Loucy (cell line): ENCODE measurements around the gene TRIM41.

Source experiments
- H2AFZ ChIP-seq: fragments of 200-600 bp; sonication (generic); 2 replicates; pipeline ENCODE4 v1.6.0; 2016; ENCODE audit warnings: antibody characterized with exemption, mild to moderate bottlenecking, low read length, moderate library complexity
- H3F3A ChIP-seq: fragments of 200-600 bp; 2 replicates; pipeline ENCODE4 v1.6.0; 2016; ENCODE audit warnings: antibody characterized with exemption, low read depth, mild to moderate bottlenecking
- H3K27me3 ChIP-seq: fragments of 200-600 bp; sonication (generic); 2 replicates; pipeline ENCODE4 v1.6.1; 2014; ENCODE audit warnings: low read length, mild to moderate bottlenecking; ENCODE audit not compliant: insufficient read depth, poor library complexity, severe bottlenecking
- H3K36me3 ChIP-seq: fragments of 200-600 bp; sonication (generic); 2 replicates; pipeline ENCODE4 v1.6.1; 2016; ENCODE audit warnings: low read length; ENCODE audit not compliant: insufficient read depth
- H3K4me1 ChIP-seq: fragments of 200-600 bp; sonication (generic); 2 replicates; pipeline ENCODE4 v1.5.1; 2014; ENCODE audit warnings: low read length, mild to moderate bottlenecking; ENCODE audit not compliant: insufficient read depth, poor library complexity, severe bottlenecking
- H3K4me2 ChIP-seq: fragments of 200-600 bp; sonication (generic); 2 replicates; pipeline ENCODE4 v1.6.0; 2014; ENCODE audit warnings: antibody characterized with exemption, low read length, low read depth, mild to moderate bottlenecking; ENCODE audit not compliant: poor library complexity, severe bottlenecking
- H3K4me3 ChIP-seq: fragments of 200-600 bp; sonication (generic); 2 replicates; pipeline ENCODE4 v1.5.1; 2014; ENCODE audit warnings: low read length, mild to moderate bottlenecking, mixed read lengths; ENCODE audit not compliant: poor library complexity, severe bottlenecking
- H3K79me2 ChIP-seq: fragments of 200-600 bp; sonication (generic); 2 replicates; pipeline ENCODE4 v1.6.1; 2014; ENCODE audit warnings: low read length; ENCODE audit not compliant: insufficient read depth
- H3K9ac ChIP-seq: fragments of 200-600 bp; sonication (generic); 2 replicates; pipeline ENCODE4 v1.6.0; 2014; ENCODE audit warnings: mild to moderate bottlenecking, low read depth, low read length, moderate library complexity; ENCODE audit not compliant: poor library complexity, severe bottlenecking
- H3K9me2 ChIP-seq: fragments of 200-600 bp; sonication (generic); replicated peaks from 2 replicates; pipeline ENCODE4 v1.6.1; 2016; ENCODE audit warnings: low read depth, low read length, mixed read lengths
- H3K9me3 ChIP-seq: fragments of 200-600 bp; sonication (generic); 2 replicates; pipeline ENCODE4 v1.6.1; 2014; ENCODE audit warnings: mild to moderate bottlenecking, antibody characterized with exemption, low read length, low read depth; ENCODE audit not compliant: insufficient read depth
- H4K20me1 ChIP-seq: fragments of 200-600 bp; sonication (generic); 2 replicates; pipeline ENCODE4 v1.6.0; 2014; ENCODE audit warnings: antibody characterized with exemption, low read length, mild to moderate bottlenecking; ENCODE audit not compliant: insufficient read depth, poor library complexity, severe bottlenecking
- EZH2phosphoT487 ChIP-seq: fragments of 200-600 bp; IDR thresholded peaks from 2 replicates; pipeline ENCODE4 v1.6.1; 2018; ENCODE audit warnings: antibody characterized with exemption, mild to moderate bottlenecking, moderate library complexity, borderline replicate concordance
- TF ChIP-seq, protein P1 (sequence below): fragments of 200-600 bp; sonication (generic); conservative IDR thresholded peaks from 2 replicates; pipeline ENCODE4 v1.5.1; 2014; ENCODE audit warnings: mild to moderate bottlenecking, antibody characterized with exemption, low read length

Gene TRIM41

GRCh38 chr5:181204826-181205760 is 18.0 kb upstream of the TRIM41 start, which contains the start of gene TRIM7:
Gene TRIM7 (minus strand): TSS chr5:181205196. CDS start chr5:181205110, 86 bp downstream.
- Histone ChIP-seq H4K20me1 (no peaks in the 10 kb centered on the region), H3F3A (no peaks in the 10 kb centered on the region; the same call in 1 of the 2 replicates), H3K9me2 (no peaks in the 10 kb centered on the region), H3K36me3 (no peaks in the 10 kb centered on the region), H3K4me1 (peaks cover 7% of the 10 kb centered on the region), H3K4me3 (peak within 1 kb of the TSS; percentile 80), H2AFZ (peak within 1 kb of the TSS; percentile 92), H3K27me3 (no peaks in the 10 kb centered on the region), H3K9ac (peak within 1 kb of the TSS; percentile 76), H3K9me3 (no peaks in the 10 kb centered on the region), H3K79me2 (no peaks in the 10 kb centered on the region), H3K4me2 (peak within 1 kb of the TSS; percentile 92)
- TF ChIP-seq, protein P1, sequence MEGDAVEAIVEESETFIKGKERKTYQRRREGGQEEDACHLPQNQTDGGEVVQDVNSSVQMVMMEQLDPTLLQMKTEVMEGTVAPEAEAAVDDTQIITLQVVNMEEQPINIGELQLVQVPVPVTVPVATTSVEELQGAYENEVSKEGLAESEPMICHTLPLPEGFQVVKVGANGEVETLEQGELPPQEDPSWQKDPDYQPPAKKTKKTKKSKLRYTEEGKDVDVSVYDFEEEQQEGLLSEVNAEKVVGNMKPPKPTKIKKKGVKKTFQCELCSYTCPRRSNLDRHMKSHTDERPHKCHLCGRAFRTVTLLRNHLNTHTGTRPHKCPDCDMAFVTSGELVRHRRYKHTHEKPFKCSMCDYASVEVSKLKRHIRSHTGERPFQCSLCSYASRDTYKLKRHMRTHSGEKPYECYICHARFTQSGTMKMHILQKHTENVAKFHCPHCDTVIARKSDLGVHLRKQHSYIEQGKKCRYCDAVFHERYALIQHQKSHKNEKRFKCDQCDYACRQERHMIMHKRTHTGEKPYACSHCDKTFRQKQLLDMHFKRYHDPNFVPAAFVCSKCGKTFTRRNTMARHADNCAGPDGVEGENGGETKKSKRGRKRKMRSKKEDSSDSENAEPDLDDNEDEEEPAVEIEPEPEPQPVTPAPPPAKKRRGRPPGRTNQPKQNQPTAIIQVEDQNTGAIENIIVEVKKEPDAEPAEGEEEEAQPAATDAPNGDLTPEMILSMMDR = no peak
- no peak for TF ChIP-seq EZH2phosphoT487

GRCh38 chr5:181205761-181206649 is 17.1 kb upstream of the TRIM41 start:
- Histone ChIP-seq H3K4me2 (peak overlapping the region; percentile 92), H3K9ac (peak overlapping the region; percentile 76), H3K9me2 (no peaks in the 10 kb centered on the region), H3F3A (no peaks in the 10 kb centered on the region; the same call in 1 of the 2 replicates), H4K20me1 (no peaks in the 10 kb centered on the region), H3K27me3 (no peaks in the 10 kb centered on the region), H3K9me3 (no peaks in the 10 kb centered on the region), H3K4me3 (peak overlapping the region; percentile 80), H2AFZ (peak overlapping the region; percentile 92), H3K4me1 (peaks cover 7% of the 10 kb centered on the region), H3K36me3 (no peaks in the 10 kb centered on the region), H3K79me2 (no peaks in the 10 kb centered on the region)
- TF ChIP-seq, protein P1 = no peak
- no peak for TF ChIP-seq EZH2phosphoT487

DNA sequence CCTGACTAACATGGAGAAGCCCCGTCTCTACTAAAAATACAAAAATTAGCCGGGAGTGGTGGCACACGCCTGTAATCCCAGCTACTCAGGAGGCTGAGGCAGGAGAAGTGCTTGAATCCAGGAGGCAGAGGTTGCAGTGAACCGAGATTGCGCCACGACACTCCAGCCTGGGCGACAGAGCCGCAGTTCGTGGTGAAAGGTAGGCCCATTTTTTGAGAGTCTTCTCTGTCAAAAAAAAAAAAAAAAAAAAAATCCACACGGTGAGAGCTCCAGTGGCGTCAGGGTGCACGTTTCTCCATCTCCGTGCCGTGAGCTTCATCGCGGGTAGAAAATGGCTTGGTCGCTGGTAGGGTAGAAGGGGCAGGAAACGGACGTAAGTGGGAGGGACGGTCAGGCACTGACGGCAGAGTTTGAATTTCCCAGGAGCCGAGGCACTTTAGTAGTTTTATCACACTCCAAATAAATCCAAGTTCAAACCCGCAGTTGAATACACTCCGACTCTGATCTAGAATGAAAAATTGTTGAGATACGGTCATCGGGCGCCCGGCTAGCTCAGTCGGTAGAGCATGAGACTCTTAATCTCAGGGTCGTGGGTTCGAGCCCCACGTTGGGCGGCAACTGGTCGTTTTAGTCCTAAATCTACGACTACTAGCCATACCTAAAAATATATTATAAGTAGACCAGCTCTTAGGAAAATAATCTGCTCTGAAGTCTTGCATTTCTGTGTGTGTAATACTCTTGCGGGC is 15.7 kb upstream of the TRIM41 start:
- Histone ChIP-seq H3K4me2 (peak overlapping the region; percentile 67), H3K4me3 (peak overlapping the region; percentile 80), H3K9me2 (no peaks in the 10 kb centered on the region), H2AFZ (peak overlapping the region; percentile 43; the same call in 1 of the 2 replicates), H3K9ac (peak overlapping the region; percentile 76), H3K79me2 (no peaks in the 10 kb centered on the region), H3K4me1 (peaks cover 7% of the 10 kb centered on the region), H4K20me1 (no peaks in the 10 kb centered on the region), H3F3A (no peaks in the 10 kb centered on the region; the same call in 1 of the 2 replicates), H3K27me3 (no peaks in the 10 kb centered on the region), H3K9me3 (no peaks in the 10 kb centered on the region), H3K36me3 (no peaks in the 10 kb centered on the region)
- TF ChIP-seq, protein P1 = no peak
- TF ChIP-seq EZH2phosphoT487 = no peak
